HG03060 (cell line): Measurements from ENCODE around the gene CCN5.
"Not testable (repeated sequence)": the region's sequence is repeated elsewhere in the genome, so short reads cannot be mapped to it uniquely, and the experiment has no call there.

Experiments used
- ATAC-seq: cut with Tn5 transposase; IDR thresholded peaks from one replicate; pipeline ENCODE4 v1.9.1; 2021; ENCODE audit warnings: low read depth, moderate number of reproducible peaks; ENCODE audit not compliant: unreplicated experiment

CCN5 gene, protein sequence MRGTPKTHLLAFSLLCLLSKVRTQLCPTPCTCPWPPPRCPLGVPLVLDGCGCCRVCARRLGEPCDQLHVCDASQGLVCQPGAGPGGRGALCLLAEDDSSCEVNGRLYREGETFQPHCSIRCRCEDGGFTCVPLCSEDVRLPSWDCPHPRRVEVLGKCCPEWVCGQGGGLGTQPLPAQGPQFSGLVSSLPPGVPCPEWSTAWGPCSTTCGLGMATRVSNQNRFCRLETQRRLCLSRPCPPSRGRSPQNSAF

DNA sequence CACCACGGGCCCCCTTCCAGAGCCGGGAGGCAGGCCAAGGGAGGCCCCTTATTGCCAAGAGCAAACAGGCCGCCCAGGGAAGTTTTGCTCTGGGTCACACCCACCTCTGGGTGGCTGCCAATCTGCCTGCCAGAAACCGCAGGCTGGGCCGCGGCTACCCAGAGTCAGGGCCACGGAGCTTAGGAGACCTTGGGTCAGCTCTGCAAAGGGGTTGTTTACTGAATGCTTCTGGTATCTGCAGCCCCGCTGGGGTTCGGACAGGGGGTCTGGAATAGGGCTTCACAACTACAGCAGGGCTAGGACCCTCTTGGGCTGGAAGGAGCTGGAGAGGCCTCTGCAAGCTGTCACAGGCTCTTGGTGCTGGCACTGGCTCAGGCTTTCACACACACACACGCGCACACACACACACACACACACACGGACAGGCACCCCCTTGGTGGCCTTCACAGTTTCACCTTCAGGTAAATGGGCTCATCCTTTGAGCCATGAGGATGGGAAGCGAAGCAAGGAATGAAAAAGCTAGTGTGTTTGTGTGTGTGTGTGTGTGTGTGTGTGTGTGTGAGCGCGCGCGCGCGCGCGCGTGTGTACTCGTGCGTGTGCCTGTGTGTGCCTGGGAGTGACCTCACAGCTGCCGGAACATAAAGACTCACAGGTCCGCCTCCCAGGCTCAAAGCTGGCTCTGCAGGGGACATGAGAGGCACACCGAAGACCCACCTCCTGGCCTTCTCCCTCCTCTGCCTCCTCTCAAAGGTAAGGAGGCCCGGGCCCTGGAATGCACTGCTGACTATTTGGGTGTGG lies at the start of gene CCN5:
TSS of gene CCN5 (plus strand) at position 669 of the 798 bp plus-strand sequence. CDS start at position 691, 22 bp downstream.
- ATAC-seq, result no peak

- no peak for ATAC-seq
These were observed 49.1 kb upstream of the CCN5 start for GRCh38 chr20:44666066-44666465.

GRCh38 chr20:44670851-44671250 lies 44.3 kb upstream of the CCN5 start:
- ATAC-seq, result not testable (repeated sequence)

- not testable (repeated sequence) for ATAC-seq
These were observed 43.6 kb upstream of the CCN5 start for GRCh38 chr20:44671541-44671940.

- ATAC-seq, result not testable (repeated sequence)
These were observed 42.8 kb upstream of the CCN5 start for GRCh38 chr20:44672318-44672902.

DNA sequence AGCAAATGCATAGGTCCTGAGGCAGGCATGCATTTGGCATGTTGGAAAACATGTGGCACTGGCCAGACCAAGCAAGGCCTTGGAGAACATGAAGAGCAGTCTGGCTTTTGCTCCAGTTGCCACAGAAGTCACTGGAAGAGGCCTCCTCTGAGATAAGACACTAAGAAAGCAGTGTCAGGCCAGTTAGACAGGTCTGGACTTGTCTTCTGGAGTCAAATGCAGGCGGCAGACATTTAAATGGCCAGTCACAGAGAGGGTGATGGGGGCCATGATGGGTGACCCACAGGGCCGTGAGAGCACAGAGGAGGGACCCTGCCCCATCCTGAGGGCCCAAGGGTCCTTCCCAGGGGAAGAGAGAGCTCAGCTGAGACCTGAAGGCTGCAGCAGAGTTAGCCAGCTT lies 36.9 kb upstream of the CCN5 start:
- no peak for ATAC-seq

GRCh38 chr20:44678990-44679611 lies 36.1 kb upstream of the CCN5 start:
- ATAC-seq, result no peak

DNA sequence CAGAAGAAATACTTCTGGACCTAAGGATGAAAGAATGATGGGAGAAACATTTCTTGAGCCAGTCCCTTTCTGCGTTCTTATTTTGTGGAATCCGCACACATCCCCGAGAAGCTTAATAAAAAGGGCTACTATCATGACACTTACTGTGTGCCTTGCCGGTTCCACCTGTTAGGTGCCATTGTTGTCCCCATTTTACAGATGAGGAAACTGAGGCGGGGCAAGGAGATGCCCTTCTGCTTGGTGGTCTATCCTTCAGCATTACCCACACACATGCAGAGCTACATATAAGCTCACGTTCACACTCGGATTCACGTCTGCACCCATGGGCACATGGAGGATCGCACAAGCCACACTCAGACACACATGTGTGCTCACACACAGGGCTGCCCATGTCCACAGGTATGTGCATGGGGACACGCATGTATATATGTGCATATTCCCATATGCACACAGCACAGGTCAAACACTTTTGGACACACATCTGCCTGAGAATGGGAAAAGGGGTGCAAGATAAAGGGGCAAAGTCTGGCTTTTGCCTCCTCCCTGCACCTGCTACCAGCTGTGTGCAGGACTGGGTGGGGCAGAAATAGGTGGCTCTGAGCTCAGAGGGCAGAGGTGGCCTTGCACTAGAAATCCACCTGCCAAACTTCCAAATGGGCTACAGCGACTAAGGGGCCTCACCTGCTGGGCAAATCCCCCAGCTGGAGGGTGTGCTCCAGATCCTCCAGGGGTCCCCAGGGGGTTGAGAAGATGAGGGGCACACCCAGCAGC lies 33.2 kb upstream of the CCN5 start:
- no peak for ATAC-seq

DNA sequence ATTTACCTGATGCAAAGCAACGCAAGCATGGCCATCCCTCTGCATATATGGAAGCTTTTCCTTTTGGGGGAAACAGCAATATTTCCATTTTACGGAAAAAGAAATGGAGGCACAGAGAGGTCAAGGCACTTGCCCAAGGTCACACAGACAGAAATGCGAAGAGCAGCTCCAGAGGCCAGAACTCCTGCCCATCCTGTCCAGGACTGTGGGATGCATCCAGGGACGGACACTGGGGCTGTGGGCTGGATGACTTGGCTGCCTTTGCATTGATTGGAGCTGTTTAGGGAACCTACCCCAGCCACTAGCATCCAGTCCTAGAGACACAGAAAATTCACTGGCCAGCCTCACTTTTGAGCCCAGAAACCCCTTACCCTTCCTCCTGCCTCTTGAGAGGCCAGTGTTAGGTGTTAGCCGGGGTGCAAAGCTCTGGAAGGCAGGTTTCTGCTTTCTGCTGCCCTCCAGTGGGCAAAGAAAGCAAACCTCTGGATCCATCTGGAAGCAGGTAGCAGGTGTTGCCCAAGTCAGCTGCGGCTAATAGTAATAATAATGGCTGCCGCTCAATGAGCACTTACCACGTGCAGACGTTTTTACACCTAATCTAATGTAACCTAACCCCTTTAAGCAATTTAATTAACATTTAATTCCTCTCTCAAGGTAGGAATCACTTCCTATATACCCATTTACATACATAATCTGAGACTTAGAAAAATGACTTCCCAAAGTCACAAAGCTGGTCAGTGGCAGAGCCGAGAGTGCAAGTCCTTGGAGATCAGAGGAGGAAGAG lies 31.7 kb upstream of the CCN5 start:
- no peak for ATAC-seq

GRCh38 chr20:44684047-44684967 lies 30.9 kb upstream of the CCN5 start:
- ATAC-seq, result no peak

DNA sequence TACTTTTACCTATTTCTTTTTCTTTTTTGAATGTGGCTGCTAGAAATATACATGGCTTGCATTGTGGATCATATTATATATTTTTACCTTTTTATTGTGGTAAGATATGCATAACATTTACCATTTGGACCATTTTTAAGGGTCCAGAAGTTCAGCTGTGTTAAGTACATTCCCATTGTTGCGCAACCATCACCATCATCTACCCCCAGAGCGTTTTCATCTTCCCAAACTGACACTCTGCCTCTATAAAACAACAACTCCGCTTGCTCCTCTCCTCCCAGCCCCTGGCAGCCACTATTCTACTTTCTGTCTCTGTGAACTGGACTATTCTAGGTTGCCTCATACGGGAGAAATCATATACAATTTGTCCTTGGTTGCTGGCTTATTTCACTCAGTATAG lies 28.2 kb upstream of the CCN5 start:
- no peak for ATAC-seq

DNA sequence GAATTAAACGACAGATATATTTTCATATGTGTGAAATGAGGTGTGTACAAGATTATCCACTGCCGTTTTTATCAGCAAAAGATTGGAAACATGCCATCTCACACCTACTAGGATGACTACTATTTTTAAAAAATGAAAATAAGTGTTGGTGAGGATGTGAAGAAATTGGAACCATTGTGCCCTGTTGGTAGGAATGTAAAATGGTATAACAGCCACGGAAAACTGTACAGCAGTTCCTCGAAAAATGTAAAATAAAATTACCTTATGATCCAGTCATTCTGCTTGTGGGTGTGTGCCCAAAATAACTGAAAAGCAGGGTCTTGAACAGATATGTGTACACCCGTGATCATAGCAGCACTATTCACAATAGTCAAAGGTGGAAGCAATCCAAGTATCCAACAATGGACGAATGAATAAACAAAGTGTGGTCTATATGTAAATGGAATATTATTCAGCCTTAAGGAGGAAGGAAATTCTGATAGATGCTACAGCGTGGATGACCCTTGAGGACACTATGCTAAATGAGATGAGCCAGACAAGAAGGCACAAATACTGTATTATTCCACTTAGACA lies 27.0 kb upstream of the CCN5 start:
- ATAC-seq, result no peak

DNA sequence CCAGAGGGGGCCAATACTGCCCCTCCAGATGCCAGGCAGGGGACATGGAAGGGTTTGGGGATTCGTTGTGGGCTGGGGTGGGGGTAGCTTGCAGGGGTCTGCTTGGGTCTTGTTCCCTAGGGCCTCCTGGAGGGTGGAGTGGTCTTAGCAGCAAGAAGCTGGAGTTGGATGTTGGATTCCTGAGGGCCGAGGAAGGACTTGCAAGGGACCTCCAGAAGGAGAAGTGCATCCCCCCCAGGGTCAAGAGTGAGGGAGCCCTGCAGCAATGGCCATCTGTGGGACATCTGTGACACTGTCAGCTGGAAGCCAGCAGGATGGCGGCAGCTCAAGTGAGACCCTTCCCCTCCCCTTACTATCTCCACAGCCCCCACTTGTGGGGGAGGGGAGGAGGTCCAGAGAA lies 25.4 kb upstream of the CCN5 start:
- no peak for ATAC-seq

- no peak for ATAC-seq
These were observed 24.3 kb upstream of the CCN5 start for GRCh38 chr20:44690781-44691423.

GRCh38 chr20:44691424-44692423 lies 23.4 kb upstream of the CCN5 start:
- ATAC-seq, result no peak

DNA sequence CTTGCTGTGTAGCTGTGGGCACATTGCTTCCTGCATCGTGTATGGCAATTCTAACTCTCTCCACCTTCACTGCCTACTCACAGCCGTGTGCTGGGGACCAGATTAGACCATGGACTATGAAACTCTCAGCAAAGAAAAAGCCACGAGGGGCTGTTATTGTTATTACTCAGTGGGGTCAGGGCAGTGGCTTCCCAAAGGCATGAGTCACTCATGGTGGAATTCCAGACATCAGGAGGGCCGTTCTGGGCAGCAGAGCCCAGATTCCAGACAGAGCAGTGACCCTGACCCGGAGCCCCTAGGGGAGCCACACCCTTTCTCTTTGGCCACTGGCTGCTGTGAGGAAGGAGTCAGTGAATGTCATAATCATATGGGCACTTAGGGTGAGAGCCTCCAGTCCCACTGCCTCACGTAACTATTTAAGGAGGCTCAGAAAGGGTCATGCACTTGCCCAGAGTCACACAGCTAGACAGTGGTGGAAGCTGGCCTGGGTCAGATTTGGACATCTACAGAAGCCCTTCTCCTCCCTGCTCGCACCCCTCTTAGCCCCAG lies 22.2 kb upstream of the CCN5 start:
- ATAC-seq, result no peak
